ENCODE data around the gene P2RY13.

The P2RY13 gene

GRCh38 chr3:151347432-151347831, 18.1 kb upstream of the P2RY13 start:
- Histone ChIP-seq H3K9ac (ENCODE audit: low read depth, low read length) (peak overlapping the region; percentile 10), H3K36me3 (ENCODE audit: control insufficient read depth, insufficient read depth, low read length) (no peaks in the 10 kb centered on the region), H3K4me1 (ENCODE audit: control insufficient read depth, insufficient read depth, low read length) (peaks cover 23% of the 10 kb centered on the region), H3K9me3 (ENCODE audit: control insufficient read depth, insufficient read depth, low read length) (no peaks in the 10 kb centered on the region), H3K27me3 (ENCODE audit: control insufficient read depth, insufficient read depth, low read length) (no peaks in the 10 kb centered on the region), H3K4me3 (ENCODE audit: low read depth, low read length) (no peak overlapping the region)

DNA sequence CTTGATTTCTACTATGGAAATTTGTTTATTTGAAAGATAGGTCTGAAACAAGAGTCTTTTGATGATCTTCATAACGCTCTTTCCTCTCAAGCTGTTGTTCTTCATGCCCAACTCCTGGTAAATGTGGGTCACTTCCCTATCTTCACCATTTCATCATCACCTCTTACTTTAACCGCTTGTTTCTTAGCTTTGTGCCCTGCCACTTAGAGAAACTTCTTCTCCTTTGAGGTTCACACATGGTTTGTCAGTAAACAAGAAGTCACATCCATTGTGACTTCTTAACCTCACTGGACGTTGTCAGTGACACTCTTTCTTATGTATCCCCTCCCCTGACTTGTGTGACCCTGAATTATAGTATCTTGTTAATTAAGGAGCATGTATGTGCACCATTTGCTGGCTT, 16.9 kb upstream of the P2RY13 start:
- H3K36me3 ChIP-seq (ENCODE audit: control insufficient read depth, insufficient read depth, low read length): no peaks in the 10 kb centered on the region
- H3K9me3 ChIP-seq (ENCODE audit: control insufficient read depth, insufficient read depth, low read length): no peaks in the 10 kb centered on the region
- no peak overlapping the region for H3K9ac ChIP-seq (ENCODE audit: low read depth, low read length)
- peaks cover 23% of the 10 kb centered on the region for H3K4me1 ChIP-seq (ENCODE audit: control insufficient read depth, insufficient read depth, low read length)
- H3K27me3 ChIP-seq (ENCODE audit: control insufficient read depth, insufficient read depth, low read length): no peaks in the 10 kb centered on the region
- H3K4me3 ChIP-seq (ENCODE audit: low read depth, low read length): no peak overlapping the region

DNA sequence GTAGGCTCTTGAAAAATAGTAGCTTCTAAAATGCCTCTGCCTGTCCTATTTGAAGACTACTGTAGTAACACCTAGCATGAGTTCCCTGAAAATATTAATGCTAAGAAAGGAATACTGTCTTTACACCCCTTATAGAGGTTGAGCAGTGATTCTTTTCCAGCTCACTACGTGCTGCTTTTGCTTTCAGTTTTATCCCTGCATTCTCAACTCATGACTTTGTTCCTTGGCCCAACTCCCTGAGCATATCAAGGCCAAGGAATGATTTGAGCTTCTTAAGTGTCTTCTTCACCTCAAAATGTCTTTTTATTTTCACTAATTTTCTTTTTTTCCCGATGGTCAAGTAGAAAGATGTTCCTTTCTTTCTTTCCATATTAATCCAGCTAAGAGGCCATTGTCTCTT, 16.5 kb upstream of the P2RY13 start:
- H3K4me3 ChIP-seq (ENCODE audit: low read depth, low read length): no peak overlapping the region
- H3K36me3 ChIP-seq (ENCODE audit: control insufficient read depth, insufficient read depth, low read length): no peaks in the 10 kb centered on the region
- H3K9me3 ChIP-seq (ENCODE audit: control insufficient read depth, insufficient read depth, low read length): no peaks in the 10 kb centered on the region
- H3K4me1 ChIP-seq (ENCODE audit: control insufficient read depth, insufficient read depth, low read length): peaks cover 20% of the 10 kb centered on the region
- no peaks in the 10 kb centered on the region for H3K27me3 ChIP-seq (ENCODE audit: control insufficient read depth, insufficient read depth, low read length)
- no peak overlapping the region for H3K9ac ChIP-seq (ENCODE audit: low read depth, low read length)

- peaks cover 4% of the 10 kb centered on the region for H3K4me1 ChIP-seq (ENCODE audit: control insufficient read depth, insufficient read depth, low read length)
- no peaks in the 10 kb centered on the region for H3K36me3 ChIP-seq (ENCODE audit: control insufficient read depth, insufficient read depth, low read length)
- H3K9ac ChIP-seq (ENCODE audit: low read depth, low read length): no peak overlapping the region
- no peaks in the 10 kb centered on the region for H3K27me3 ChIP-seq (ENCODE audit: control insufficient read depth, insufficient read depth, low read length)
- no peaks in the 10 kb centered on the region for H3K9me3 ChIP-seq (ENCODE audit: control insufficient read depth, insufficient read depth, low read length)
- no peak overlapping the region for H3K4me3 ChIP-seq (ENCODE audit: low read depth, low read length)
Observed at GRCh38 chr3:151331696-151332095, 2.3 kb upstream of the P2RY13 start.

GRCh38 chr3:151330899-151331298, 1.6 kb upstream of the P2RY13 start:
- Histone ChIP-seq H3K4me3 (ENCODE audit: low read depth, low read length) (no peak overlapping the region), H3K4me1 (ENCODE audit: control insufficient read depth, insufficient read depth, low read length) (peaks cover 4% of the 10 kb centered on the region), H3K9ac (ENCODE audit: low read depth, low read length) (no peak overlapping the region)

GRCh38 chr3:151330379-151330778, 1.0 kb upstream of the P2RY13 start:
- H3K27me3 ChIP-seq (ENCODE audit: control insufficient read depth, insufficient read depth, low read length): no peaks in the 10 kb centered on the region
- no peak overlapping the region for H3K9ac ChIP-seq (ENCODE audit: low read depth, low read length)
- H3K9me3 ChIP-seq (ENCODE audit: control insufficient read depth, insufficient read depth, low read length): no peaks in the 10 kb centered on the region
- no peak overlapping the region for H3K4me3 ChIP-seq (ENCODE audit: low read depth, low read length)
- no peaks in the 10 kb centered on the region for H3K36me3 ChIP-seq (ENCODE audit: control insufficient read depth, insufficient read depth, low read length)
- peaks cover 4% of the 10 kb centered on the region for H3K4me1 ChIP-seq (ENCODE audit: control insufficient read depth, insufficient read depth, low read length)

More at GRCh38 chr3:151330899-151331298, 1.6 kb upstream of the P2RY13 start:
- H3K9me3 ChIP-seq (ENCODE audit: control insufficient read depth, insufficient read depth, low read length): no peaks in the 10 kb centered on the region
- no peaks in the 10 kb centered on the region for H3K27me3 ChIP-seq (ENCODE audit: control insufficient read depth, insufficient read depth, low read length)
- H3K36me3 ChIP-seq (ENCODE audit: control insufficient read depth, insufficient read depth, low read length): no peaks in the 10 kb centered on the region

DNA sequence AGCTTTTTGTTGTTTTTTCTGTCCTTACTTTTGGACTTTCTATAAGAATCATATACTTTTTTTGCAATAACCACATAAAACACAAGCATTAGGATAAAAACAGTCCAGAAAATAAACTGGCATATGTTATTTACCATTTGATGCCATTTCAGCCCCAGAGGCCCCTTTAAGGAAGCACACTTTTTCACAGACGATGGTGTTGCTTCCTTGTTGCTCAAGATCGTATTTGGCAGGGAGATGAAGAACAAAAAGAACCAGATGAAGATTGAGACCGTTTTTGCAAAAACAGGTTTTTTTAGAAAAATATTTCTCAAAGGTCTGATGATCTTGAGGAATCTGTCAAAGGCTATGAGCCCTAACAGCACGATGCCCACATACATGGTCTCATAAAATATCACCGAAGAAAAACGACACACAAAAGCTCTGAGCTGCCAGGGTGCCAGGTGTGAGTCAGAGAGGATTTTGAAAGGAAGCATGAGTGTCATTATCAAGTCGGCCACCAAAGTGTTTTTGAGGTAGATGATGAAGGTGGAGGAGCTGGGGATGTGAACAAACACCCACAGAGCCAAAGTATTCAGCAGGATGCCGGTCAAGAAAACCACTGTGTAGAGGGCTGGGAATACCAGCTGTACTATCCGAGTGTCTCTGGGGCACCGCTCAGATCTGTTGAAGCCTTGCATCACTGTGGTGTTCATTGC, 902 bp downstream of the P2RY13 start:
- H3K4me3 ChIP-seq (ENCODE audit: low read depth, low read length): no peak overlapping the region
- no peaks in the 10 kb centered on the region for H3K9me3 ChIP-seq (ENCODE audit: control insufficient read depth, insufficient read depth, low read length)
- H3K36me3 ChIP-seq (ENCODE audit: control insufficient read depth, insufficient read depth, low read length): no peaks in the 10 kb centered on the region
- H3K9ac ChIP-seq (ENCODE audit: low read depth, low read length): no peak overlapping the region
- H3K4me1 ChIP-seq (ENCODE audit: control insufficient read depth, insufficient read depth, low read length): peaks cover 4% of the 10 kb centered on the region
- no peaks in the 10 kb centered on the region for H3K27me3 ChIP-seq (ENCODE audit: control insufficient read depth, insufficient read depth, low read length)

DNA sequence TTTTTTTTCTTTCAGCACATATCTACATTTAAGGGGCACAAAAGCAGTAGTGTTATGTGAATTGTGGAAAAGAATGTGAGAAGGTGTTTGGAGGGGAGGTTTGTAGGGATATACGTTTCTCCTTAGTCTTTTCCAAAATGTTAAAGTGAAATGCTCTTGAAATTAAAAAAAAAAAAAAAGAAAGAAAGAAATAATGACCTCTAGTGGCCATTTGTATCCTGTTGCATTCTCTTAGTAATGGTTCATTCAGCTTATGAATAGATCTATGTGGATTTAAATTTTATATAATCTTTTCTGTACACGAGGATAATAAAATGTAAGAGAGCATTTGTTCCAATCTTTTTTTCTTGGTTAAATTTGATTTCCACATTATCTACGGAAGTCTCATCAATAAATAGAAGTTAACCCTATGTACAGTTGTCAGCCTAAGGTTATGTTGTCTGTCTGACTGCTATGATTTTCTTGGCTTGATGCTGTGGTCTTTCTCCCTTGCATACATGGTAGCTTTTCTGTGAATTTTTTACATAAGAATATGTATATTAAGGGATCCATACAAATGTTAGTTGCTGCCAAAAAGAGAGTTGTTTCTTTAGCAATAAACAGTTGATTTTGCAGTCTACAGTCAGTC, 1.7 kb downstream of the P2RY13 start:
- no peak overlapping the region for H3K9ac ChIP-seq (ENCODE audit: low read depth, low read length)
- H3K36me3 ChIP-seq (ENCODE audit: control insufficient read depth, insufficient read depth, low read length): no peaks in the 10 kb centered on the region
- no peaks in the 10 kb centered on the region for H3K9me3 ChIP-seq (ENCODE audit: control insufficient read depth, insufficient read depth, low read length)
- H3K4me1 ChIP-seq (ENCODE audit: control insufficient read depth, insufficient read depth, low read length): peaks cover 4% of the 10 kb centered on the region
- H3K4me3 ChIP-seq (ENCODE audit: low read depth, low read length): no peak overlapping the region
- H3K27me3 ChIP-seq (ENCODE audit: control insufficient read depth, insufficient read depth, low read length): no peaks in the 10 kb centered on the region

- Histone ChIP-seq H3K4me1 (ENCODE audit: control insufficient read depth, insufficient read depth, low read length) (peaks cover 13% of the 10 kb centered on the region), H3K4me3 (ENCODE audit: low read depth, low read length) (no peak overlapping the region), H3K9me3 (ENCODE audit: control insufficient read depth, insufficient read depth, low read length) (no peaks in the 10 kb centered on the region), H3K36me3 (ENCODE audit: control insufficient read depth, insufficient read depth, low read length) (no peaks in the 10 kb centered on the region), H3K27me3 (ENCODE audit: control insufficient read depth, insufficient read depth, low read length) (no peaks in the 10 kb centered on the region), H3K9ac (ENCODE audit: low read depth, low read length) (no peak overlapping the region)
Observed at GRCh38 chr3:151322511-151322910, 6.8 kb downstream of the P2RY13 start.

DNA sequence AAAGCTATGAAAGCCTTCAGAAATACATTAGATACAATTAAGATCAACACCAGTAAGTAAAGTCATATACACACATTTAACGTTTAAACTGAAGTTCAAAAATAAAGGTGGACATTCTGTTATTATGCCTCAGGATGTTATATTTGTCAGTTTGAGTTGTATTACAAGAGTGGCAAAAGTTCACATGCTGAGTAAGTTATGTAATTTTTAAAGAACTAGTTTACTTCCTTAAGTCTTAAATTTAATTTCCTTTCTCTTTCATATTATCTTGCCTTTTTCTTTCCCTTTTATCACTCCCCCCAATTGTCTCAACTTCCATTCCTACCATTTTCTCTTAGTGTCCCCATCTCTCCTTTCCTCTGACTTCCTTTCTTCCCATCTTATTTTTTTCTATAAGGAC, 7.8 kb downstream of the P2RY13 start:
- Histone ChIP-seq H3K4me1 (ENCODE audit: control insufficient read depth, insufficient read depth, low read length) (peaks cover 13% of the 10 kb centered on the region), H3K9ac (ENCODE audit: low read depth, low read length) (no peak overlapping the region), H3K4me3 (ENCODE audit: low read depth, low read length) (no peak overlapping the region), H3K36me3 (ENCODE audit: control insufficient read depth, insufficient read depth, low read length) (no peaks in the 10 kb centered on the region), H3K27me3 (ENCODE audit: control insufficient read depth, insufficient read depth, low read length) (no peaks in the 10 kb centered on the region), H3K9me3 (ENCODE audit: control insufficient read depth, insufficient read depth, low read length) (no peaks in the 10 kb centered on the region)

DNA sequence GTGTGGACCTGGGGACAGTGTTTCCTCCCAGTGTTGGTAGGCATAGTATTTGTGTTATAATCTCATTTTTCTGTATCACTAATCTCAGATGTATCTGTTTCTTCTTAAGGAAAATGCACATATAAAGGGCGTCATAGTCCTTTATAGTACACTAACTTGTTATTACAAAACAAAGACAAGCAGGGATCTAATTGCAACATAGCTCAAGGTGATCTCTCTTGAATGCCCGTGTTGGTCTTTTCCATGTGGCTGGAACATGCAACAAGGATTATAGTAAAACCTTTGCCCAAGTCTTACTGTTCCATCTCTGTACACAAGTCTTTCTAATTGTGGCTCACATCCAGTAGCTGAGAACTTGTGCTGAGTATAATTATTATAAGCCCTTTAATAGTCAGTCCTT, 9.2 kb downstream of the P2RY13 start:
- no peak overlapping the region for H3K4me3 ChIP-seq (ENCODE audit: low read depth, low read length)

GRCh38 chr3:151319628-151320027, 9.7 kb downstream of the P2RY13 start:
- H3K4me3 ChIP-seq (ENCODE audit: low read depth, low read length): no peak overlapping the region
- peaks cover 23% of the 10 kb centered on the region for H3K4me1 ChIP-seq (ENCODE audit: control insufficient read depth, insufficient read depth, low read length)
- H3K27me3 ChIP-seq (ENCODE audit: control insufficient read depth, insufficient read depth, low read length): no peaks in the 10 kb centered on the region
- H3K9ac ChIP-seq (ENCODE audit: low read depth, low read length): no peak overlapping the region
- H3K36me3 ChIP-seq (ENCODE audit: control insufficient read depth, insufficient read depth, low read length): no peaks in the 10 kb centered on the region
- no peaks in the 10 kb centered on the region for H3K9me3 ChIP-seq (ENCODE audit: control insufficient read depth, insufficient read depth, low read length)

More for the DNA sequence above, 9.2 kb downstream of the P2RY13 start:
- Histone ChIP-seq H3K9ac (ENCODE audit: low read depth, low read length) (no peak overlapping the region), H3K4me1 (ENCODE audit: control insufficient read depth, insufficient read depth, low read length) (peaks cover 19% of the 10 kb centered on the region), H3K27me3 (ENCODE audit: control insufficient read depth, insufficient read depth, low read length) (no peaks in the 10 kb centered on the region), H3K36me3 (ENCODE audit: control insufficient read depth, insufficient read depth, low read length) (no peaks in the 10 kb centered on the region), H3K9me3 (ENCODE audit: control insufficient read depth, insufficient read depth, low read length) (no peaks in the 10 kb centered on the region)

Measured in iPS-15b (cell line).